ENCODE data around the gene TRIM44.

DNA sequence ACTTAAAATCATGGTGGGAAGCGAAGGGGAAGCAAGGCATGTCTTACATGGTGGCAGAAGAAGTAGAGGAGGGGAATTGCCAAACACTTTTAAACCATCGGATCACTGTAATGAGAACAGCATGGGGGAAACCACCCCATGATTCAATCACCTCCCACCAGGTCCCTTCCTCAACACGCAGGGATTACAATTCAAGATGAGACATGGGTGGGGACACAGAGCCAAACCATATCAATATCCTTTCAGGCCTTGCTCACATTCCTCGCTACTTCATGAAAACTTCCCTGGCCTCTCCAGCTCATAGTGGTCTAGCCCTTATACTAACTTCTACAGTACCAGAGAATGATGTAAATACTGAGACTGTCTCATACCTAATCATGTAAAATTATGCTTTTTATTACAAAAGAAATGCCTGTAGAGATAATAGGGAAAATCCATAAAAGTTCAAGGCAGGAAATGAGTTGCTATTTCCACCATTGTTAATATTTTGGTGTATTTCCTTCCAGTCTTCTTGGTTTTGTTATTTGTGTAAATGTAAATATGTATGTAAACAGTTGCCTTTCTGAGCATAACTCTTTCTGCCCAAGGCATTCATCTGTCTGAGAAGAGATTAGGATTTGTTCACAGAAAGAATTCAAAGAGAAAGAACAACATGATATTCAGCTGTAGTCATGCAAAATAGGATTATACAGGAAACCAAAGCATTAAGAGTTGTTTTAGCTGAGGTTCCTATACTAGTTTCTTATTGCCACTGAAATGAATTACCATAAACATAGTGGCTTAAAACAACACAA lies 177.0 kb downstream of the TRIM44 start:
- TF ChIP-seq CTCF (optimal IDR thresholded peaks at IDR 0.05 in 1 of 3, IDR thresholded peaks at IDR 0.05 in 1 of 3, conservative IDR thresholded peaks at IDR 0.05 in 1 of 3; ENCODE audit: extremely low read depth in 1 of 3, insufficient read depth in 2 of 3, low read length in 3 of 3) (no peak), EZH2 (IDR thresholded peaks at IDR 0.05; ENCODE audit: low read length) (no peak)
